Right lobe of liver (tissue), 4 donors: ENCODE measurements around the gene GCNT4.

Experiments
- CTCF ChIP-seq, 4 donors: fragments of 200-600 bp in 3 of 4; fragments of 450-650 bp in 1 of 4; IDR thresholded peaks; one replicate each; pipeline versions ENCODE4 v1.5.1 to v1.8.0; 2016 to 2022; ENCODE audit warnings: antibody characterized with exemption in 4 of 4, mild to moderate bottlenecking in 2 of 4
- POLR2A ChIP-seq: fragments of 450-650 bp; IDR thresholded peaks from one replicate; pipeline ENCODE4 v1.6.1; 2017; ENCODE audit warnings: antibody characterized with exemption, mild to moderate bottlenecking
- donor health status: DM: no; HTN: no; CAD: no.
- donor health status: DM: no; HTN: no; CAD: no.
- donor health status: DM: no; HTN: yes; CAD: no.

DNA sequence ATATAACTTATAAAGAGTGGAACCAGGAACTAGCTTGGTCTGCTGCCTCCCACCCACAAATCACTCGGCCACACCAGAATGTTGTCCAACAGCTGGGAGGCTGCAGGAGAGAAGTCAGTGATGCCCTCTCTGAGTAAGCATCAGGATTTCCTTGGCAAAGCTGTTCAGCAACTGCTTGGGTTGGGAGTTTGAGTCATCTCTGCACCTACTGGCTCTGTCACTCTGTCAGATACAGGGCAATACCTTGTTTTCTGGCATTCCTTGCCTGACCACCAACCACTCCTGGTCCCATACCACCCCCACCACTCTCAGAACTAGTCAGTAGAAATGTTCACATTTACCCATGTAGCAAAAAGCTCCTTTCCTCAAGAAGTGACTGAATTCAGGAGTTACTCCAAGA lies 36.8 kb upstream of the GCNT4 start:
- no peak for TF ChIP-seq CTCF (IDR thresholded peaks at IDR 0.05)
- no peak for TF ChIP-seq POLR2A
